GM10266 (cell line): ENCODE measurements around the gene SLC25A29.
"Not testable (repeated sequence)": the region's sequence is repeated elsewhere in the genome, so short reads cannot be mapped to it uniquely, and the experiment has no call there.

Source experiments
- DNase-seq: peaks from one replicate; pipeline ENCODE4 v3.0.0; 2012; ENCODE audit errors: extremely low spot score
- CTCF ChIP-seq: IDR thresholded peaks from 2 replicates; pipeline ENCODE4 v1.5.1; 2012; ENCODE audit warnings: mild to moderate bottlenecking, low read depth; ENCODE audit not compliant: control insufficient read depth, insufficient read depth; ENCODE audit errors: missing control alignments

The SLC25A29 gene

GRCh38 chr14:100283984-100284881 lies 22.0 kb downstream of the SLC25A29 start:
- TF ChIP-seq CTCF = no peak
- DNase-seq = no peak

GRCh38 chr14:100283436-100283835 lies 22.8 kb downstream of the SLC25A29 start:
- not testable (repeated sequence) for DNase-seq

GRCh38 chr14:100282766-100283419 lies 23.4 kb downstream of the SLC25A29 start:
- no peak for TF ChIP-seq CTCF
- DNase-seq = no peak

DNA sequence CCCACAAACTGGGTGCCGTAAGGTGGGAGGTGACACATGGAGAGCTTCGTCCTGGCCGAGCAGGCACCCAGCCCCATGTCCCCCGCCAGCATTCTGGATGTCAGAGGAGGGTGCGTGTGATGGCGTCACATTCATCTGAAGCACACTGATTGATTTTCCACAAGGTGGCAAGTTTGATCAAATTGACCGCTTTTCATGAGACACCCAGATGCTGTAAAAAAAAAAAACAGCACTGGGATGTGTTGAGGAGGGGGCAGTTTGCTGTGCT lies 24.2 kb downstream of the SLC25A29 start:
- DNase-seq = no peak

GRCh38 chr14:100281286-100282082 lies 24.8 kb downstream of the SLC25A29 start:
- TF ChIP-seq CTCF = no peak
- DNase-seq = no peak

More for the DNA sequence above, 24.2 kb downstream of the SLC25A29 start:
- no peak for TF ChIP-seq CTCF

DNA sequence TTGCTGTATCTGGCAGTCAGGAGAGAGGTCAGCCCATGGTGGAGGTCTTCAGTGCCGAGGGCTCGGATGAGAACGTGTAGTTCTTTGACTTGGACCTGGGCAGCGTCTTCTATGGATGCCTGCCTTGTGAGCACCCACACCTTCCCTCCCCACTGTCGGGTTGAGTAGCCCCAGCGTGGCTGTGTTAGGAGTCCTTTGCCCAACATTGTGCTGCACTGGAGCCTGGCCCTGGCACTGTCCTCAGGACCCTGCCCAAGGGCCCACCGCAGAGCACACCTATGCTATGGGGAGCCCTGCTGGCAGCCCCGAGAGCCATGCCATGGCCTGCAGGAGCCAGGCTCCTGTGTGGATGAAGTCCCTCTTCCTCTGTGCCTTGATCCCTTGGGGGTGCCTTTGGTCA lies 26.7 kb downstream of the SLC25A29 start:
- no peak for DNase-seq
- TF ChIP-seq CTCF = no peak

DNA sequence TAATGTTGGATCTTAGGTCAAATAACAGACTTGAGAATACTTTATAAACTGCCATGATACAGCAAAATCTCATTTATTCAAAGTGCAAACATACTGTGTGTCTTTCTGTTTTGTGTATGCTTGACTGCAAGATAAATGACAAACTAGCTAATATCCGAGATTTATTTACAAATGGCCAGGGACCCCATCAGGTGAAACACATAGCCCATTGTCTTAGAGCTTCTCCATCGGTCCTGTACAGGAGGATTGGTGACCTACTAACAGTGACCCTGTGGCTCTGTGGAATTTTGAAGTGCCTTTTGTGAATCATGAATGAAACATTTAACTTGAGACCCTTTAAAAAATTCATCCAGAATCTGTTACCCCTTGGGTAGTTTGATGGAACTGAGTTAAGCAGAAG lies 27.1 kb downstream of the SLC25A29 start:
- no peak for TF ChIP-seq CTCF
- no peak for DNase-seq
